Measurements from ENCODE around the gene PHAX.

DNA sequence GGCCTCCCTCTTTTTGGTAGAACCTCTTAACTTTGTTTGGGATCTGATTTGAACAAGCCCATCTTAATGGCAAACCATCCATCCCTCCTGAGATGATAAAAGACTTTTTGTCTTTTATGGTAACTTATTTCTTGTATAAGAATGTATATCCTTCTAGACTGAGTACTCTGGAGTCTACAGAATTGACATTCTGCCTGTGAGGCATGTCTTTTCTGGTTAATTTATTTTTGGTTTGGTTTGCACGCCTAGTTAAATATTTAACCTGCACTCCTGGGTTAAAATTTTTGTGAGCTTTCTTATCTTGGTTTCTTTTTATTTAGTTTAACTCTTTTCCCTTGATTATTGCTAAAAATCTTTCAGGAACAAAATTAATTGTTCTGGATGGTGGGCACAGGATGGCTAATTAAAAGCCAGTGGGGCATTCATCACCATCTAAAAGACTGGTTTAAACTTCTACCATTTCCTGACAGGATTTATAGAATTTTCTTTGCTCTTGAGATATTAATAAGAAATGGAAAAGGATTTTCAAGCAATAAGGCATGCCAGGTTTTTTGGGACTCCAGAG is 50.3 kb downstream of the PHAX start:
- TF ChIP-seq, protein P1, sequence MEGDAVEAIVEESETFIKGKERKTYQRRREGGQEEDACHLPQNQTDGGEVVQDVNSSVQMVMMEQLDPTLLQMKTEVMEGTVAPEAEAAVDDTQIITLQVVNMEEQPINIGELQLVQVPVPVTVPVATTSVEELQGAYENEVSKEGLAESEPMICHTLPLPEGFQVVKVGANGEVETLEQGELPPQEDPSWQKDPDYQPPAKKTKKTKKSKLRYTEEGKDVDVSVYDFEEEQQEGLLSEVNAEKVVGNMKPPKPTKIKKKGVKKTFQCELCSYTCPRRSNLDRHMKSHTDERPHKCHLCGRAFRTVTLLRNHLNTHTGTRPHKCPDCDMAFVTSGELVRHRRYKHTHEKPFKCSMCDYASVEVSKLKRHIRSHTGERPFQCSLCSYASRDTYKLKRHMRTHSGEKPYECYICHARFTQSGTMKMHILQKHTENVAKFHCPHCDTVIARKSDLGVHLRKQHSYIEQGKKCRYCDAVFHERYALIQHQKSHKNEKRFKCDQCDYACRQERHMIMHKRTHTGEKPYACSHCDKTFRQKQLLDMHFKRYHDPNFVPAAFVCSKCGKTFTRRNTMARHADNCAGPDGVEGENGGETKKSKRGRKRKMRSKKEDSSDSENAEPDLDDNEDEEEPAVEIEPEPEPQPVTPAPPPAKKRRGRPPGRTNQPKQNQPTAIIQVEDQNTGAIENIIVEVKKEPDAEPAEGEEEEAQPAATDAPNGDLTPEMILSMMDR (IDR thresholded peaks at IDR 0.05): no peak
- no peak for TF ChIP-seq POLR2A (IDR thresholded peaks at IDR 0.05)
